A673 (cell line): ENCODE measurements around the gene BCLAF1.

ENCODE experiments used
- CTCF ChIP-seq: fragments of 300-800, 200-600 bp; sonication (generic); conservative IDR thresholded peaks from 2 replicates; pipeline ENCODE4 v1.5.1; 2017; ENCODE audit warnings: low read depth, mild to moderate bottlenecking, antibody characterized with exemption, low read length, moderate library complexity, mixed read lengths
- EZH2 ChIP-seq: fragments of 200-600 bp; sonication (generic); IDR thresholded peaks from 2 replicates; pipeline ENCODE4 v1.6.1; 2017; ENCODE audit warnings: borderline replicate concordance, low read depth, mild to moderate bottlenecking, mixed read lengths, antibody characterized with exemption, low read length; ENCODE audit not compliant: poor library complexity, severe bottlenecking

- TF ChIP-seq CTCF (no peak), EZH2 (no peak)
Observed at GRCh38 chr6:136216503-136217401, 72.9 kb downstream of the BCLAF1 start.
